ENCODE results near the gene CACNA1H.
A peak's percentile ranks its signal among the peaks of the same experiment; 100 is the strongest.

CACNA1H gene

DNA sequence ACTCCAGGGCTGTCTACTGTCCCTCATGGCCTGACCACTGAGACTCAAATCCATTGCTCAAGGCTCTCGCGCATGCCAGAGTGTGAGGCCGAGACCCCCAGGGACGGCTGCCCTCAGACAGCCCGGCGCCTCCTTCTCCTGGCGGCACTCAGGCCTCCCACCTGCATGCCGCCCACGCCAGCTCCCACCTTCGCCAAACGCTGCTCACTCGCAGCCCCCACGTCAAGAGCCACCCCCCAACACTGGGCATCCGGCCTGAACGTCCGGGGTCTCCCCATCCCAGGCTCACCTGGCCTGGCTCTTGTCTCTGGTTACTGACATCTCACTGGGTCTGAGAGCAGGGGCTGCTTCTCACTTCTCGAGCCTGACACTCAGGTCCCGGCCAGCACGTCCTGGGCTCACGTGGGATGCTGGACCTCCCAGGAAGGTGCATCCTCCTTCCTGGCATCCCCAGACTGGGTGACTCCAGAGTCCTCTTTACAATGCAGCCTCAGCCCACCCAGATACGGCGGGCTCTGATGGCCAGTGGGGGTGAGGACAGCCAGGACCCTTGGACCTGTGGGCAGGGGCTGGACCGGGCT, 12.2 kb upstream of the CACNA1H start:
- no peak for FAIRE-seq
- no peak for DNase-seq (ENCODE audit: insufficient read length, low spot score)

DNA sequence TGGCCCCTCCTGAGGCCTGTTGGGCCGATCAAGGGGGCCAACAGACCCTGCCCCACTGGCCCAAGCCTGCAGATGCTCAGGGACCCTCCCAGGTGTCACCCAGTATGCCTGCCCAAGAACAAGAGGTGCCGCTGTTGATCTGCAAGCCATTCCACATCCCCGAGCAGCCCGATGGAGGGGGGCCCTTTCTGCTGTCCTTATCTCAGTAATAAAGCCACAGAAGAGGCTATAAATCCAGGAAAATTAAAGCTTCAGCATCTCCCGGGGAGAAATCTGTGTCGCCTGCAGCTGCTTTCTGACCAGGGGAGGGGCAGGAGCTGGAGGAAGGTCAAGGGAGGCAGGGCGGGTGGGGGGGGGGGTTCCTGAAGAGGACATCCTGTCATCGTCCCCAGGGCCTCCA, 11.7 kb upstream of the CACNA1H start:
- DNase-seq (ENCODE audit: insufficient read length, low spot score) (no peak), FAIRE-seq (no peak)

DNA sequence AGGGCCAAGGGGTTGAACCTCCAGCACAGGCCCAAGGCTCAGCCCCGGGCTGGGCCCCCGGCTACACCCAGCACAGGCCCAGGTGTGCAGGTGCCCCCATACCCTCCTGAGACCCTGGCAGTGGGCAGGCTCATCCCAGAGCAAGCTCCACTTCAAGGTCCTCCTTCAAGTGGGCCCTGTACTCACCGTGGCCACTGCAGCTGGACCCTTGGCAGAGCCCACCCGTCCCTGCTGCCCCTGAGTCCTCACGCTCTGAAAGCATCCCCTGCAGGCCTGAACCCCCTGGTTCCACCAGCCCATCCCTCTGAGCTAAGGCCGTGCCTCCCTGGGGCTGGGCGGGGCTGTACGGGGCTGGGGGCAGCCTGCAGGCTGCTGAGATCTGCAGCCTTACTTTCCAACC, 11.2 kb upstream of the CACNA1H start:
- DNase-seq (ENCODE audit: insufficient read length, low spot score): no peak
- no peak for FAIRE-seq

- no peak for FAIRE-seq
These were observed 10.0 kb upstream of the CACNA1H start for GRCh38 chr16:1142911-1143310.

GRCh38 chr16:1143761-1144450, 9.0 kb upstream of the CACNA1H start:
- no peak for DNase-seq (ENCODE audit: insufficient read length, low spot score)
- peak; percentile 4 for FAIRE-seq

More at GRCh38 chr16:1142911-1143310, 10.0 kb upstream of the CACNA1H start:
- DNase-seq (ENCODE audit: insufficient read length, low spot score): no peak

GRCh38 chr16:1144476-1145382, 8.2 kb upstream of the CACNA1H start:
- no peak for DNase-seq (ENCODE audit: insufficient read length, low spot score)

GRCh38 chr16:1145383-1146100, 7.4 kb upstream of the CACNA1H start:
- no peak for FAIRE-seq
- DNase-seq (ENCODE audit: insufficient read length, low spot score): no peak

More at GRCh38 chr16:1144476-1145382, 8.2 kb upstream of the CACNA1H start:
- no peak for FAIRE-seq

DNA sequence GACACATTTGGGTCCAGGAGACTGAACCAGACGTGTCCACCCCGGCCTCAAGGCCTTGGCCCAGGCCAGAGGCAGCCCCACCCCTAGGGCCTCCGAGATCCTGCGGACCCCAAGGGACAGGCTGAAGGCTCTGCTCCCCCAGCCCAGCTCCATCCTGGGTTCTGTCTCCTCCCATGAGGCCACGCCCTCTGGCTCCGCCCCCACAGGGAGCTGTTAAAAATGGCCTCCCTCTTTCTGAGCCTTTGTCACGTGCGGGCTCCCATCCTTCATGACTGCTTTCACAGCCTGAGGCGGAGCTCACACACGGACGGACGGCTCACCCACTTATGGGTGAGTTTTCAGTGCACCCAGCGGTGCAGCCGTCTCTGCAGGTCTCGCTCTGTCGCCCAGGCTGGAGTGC, 6.5 kb upstream of the CACNA1H start:
- DNase-seq (ENCODE audit: insufficient read length, low spot score) (no peak), FAIRE-seq (no peak)

- DNase-seq (ENCODE audit: insufficient read length, low spot score) (no peak), FAIRE-seq (no peak)
These were observed 5.9 kb upstream of the CACNA1H start for GRCh38 chr16:1147027-1147426.

GRCh38 chr16:1149101-1149636, 3.7 kb upstream of the CACNA1H start:
- FAIRE-seq (no peak), DNase-seq (ENCODE audit: insufficient read length, low spot score) (no peak)

- DNase-seq (ENCODE audit: insufficient read length, low spot score) (no peak), FAIRE-seq (no peak)
These were observed 2.4 kb upstream of the CACNA1H start for GRCh38 chr16:1150511-1150982.

DNA sequence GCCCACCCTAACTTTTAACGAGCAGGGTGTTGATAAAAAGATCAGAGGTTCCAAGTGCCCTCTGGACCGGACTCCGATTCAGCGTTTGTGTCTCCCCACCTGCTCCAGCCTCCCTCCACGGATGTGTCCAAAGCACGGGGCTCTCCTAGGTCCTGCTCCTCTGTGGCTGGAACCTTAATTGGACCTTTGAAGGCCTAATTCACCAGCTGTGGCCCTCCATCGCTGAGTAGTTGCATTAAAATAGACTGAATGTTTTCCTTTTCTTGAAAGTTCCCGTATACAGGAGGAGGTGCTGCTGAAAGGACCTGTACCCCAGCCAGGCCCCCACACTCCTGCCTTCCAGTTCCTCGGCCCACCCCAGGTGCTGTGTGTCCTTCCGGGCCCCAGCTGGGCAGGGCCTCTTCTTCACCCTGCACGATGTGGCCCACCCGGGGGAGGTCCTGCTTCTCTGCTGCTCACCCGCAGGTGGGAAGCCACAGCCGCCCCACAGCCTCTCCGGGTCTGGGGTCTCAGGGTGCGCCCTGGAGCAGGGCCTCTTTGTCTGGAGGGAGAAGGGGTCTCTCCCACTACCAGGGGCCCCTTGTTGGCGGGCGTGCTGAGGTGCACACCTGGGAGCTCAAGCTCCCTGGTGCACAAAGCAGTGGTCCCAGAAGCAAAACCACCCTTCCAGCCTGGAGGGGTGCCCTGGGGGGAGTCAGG, 1.3 kb upstream of the CACNA1H start:
- FAIRE-seq (no peak), DNase-seq (ENCODE audit: insufficient read length, low spot score) (no peak)

DNA sequence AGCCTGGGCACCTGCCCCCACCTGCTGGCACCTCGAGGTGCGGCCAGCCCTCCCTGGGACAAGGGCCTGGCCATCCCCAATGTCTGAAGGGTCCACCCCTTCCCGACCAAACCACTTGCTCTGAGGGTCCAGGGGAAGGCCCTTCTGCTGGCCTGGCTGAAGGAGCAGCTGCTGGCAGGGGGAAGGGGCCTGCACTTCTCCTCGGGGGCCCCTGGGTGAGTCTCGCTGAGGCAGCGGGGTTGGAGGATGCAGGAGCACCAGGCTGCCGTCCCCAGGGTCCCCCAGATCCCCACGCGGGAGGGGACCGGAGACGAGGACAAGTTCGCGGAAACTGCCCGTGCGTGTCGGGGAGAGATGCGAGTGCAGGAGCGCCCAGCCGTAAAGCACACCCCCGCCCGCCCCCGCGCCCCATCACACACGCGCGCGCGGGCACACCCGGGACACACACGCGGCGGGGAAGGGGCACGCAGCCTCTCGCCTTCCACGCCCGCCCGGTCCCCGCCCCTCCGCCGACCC, 725 bp upstream of the CACNA1H start:
- DNase-seq (ENCODE audit: insufficient read length, low spot score): no peak
- FAIRE-seq: no peak

DNA sequence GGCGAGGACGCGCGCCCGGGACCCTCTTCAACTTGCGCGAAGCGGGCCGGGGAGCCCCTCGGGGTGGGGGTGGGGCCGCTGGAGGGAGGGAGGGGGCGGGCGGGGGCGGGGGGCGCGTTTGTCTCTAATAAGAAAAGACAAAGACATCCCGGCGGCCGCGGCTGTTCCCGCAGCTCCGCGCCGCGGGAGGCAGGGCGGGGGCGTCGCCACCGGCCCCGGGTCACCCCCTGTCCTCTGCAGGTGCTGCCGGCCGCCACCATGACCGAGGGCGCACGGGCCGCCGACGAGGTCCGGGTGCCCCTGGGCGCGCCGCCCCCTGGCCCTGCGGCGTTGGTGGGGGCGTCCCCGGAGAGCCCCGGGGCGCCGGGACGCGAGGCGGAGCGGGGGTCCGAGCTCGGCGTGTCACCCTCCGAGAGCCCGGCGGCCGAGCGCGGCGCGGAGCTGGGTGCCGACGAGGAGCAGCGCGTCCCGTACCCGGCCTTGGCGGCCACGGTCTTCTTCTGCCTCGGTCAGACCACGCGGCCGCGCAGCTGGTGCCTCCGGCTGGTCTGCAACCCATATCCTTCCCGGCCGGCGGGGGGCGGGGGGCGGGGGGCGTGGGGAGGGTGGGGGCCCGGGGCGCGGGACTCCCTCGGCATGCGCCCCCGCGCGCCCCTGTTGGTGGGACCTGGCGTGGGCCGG, 714 bp downstream of the CACNA1H start:
- no peak for FAIRE-seq
- no peak for DNase-seq (ENCODE audit: insufficient read length, low spot score)

- FAIRE-seq: no peak
- DNase-seq (ENCODE audit: insufficient read length, low spot score): no peak
These were observed 1.5 kb downstream of the CACNA1H start for GRCh38 chr16:1154291-1154886.

GRCh38 chr16:1154887-1155331, 2.0 kb downstream of the CACNA1H start:
- FAIRE-seq: no peak
- DNase-seq (ENCODE audit: insufficient read length, low spot score): no peak

DNA sequence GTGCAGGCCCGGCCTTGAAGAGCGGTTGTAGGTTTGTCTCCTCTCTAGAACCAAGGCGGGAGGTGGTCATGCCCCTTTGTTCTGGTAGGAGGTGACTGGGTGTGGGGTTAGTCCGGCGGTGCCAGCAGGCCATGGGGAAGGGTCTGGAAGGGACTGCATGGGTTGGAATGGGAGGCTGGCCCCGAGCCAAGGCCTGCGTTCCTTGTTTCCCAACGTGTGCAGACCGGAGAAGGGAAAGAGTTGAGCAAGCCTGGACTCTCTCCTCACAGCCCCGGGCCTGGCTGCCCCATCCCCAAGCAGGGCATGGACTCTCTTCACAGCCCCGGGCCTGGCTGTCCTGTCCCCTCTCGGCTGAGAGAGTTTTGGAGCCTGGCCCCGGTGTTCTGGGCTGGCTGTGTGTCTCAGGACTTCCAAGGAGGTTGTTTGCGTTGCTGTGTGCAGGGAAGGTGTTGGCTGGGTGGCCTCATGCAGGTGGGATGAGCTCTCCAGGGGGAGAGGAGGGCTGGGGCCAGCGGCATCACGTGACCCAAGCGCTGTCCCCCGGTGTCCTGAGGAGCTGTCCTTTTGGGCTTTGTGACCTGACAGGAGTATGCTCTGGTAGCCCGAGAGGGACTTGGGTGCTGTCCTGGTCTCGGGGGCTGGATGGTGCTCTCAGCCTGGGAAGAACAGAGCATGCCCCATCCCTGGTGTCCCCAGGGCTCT, 2.6 kb downstream of the CACNA1H start:
- no peak for FAIRE-seq
- no peak for DNase-seq (ENCODE audit: insufficient read length, low spot score)
